ENCODE results near the gene CCSAP. TPM values are rescaled to one million over a fixed set of nuclear protein-coding genes. Genes with fewer than 3 reads are reported as not detected.

CCSAP gene
- total RNA-seq, 1 donor from 2014 or later: 6.4 TPM

- no peak overlapping the region for H3K4me3 Mint-ChIP-seq
- intact Hi-C loops (cut with micrococcal nuclease): no loop called here
- H3K9me3 Mint-ChIP-seq: peaks cover 2% of the 10 kb centered on the region
- CTCF ChIA-PET: interaction anchor here (0.6 kb wide), 1 partner anchor 1352 kb away, joined by 3 read pairs; no protein-coding TSS in a partner anchor
- POLR2A ChIA-PET: no interaction called here
- H3K36me3 Mint-ChIP-seq (ENCODE audit: low read depth): peaks cover 57% of the 10 kb centered on the region
- no peak for DNase-seq
- H3K4me1 Mint-ChIP-seq: peaks cover 23% of the 10 kb centered on the region
- no peak overlapping the region for H3K27ac Mint-ChIP-seq
- no peaks in the 10 kb centered on the region for H3K27me3 Mint-ChIP-seq
- no peak for ATAC-seq (ENCODE audit: low read depth)
- TF ChIP-seq CTCF (IDR thresholded peaks at IDR 0.05): no peak
These were observed 56.6 kb downstream of the CCSAP start for GRCh38 chr1:229286099-229286766.

GRCh38 chr1:229285440-229285839 is 57.4 kb downstream of the CCSAP start:
- no peak overlapping the region for H3K4me3 Mint-ChIP-seq
- ChIA-PET CTCF (interaction anchor here (0.6 kb wide), 1 partner anchor 1353 kb away, joined by 3 read pairs; no protein-coding TSS in a partner anchor), POLR2A (no interaction called here)
- TF ChIP-seq CTCF (IDR thresholded peaks at IDR 0.05): no peak
- no peak overlapping the region for H3K27ac Mint-ChIP-seq
- peaks cover 30% of the 10 kb centered on the region for H3K4me1 Mint-ChIP-seq
- H3K9me3 Mint-ChIP-seq: peaks cover 2% of the 10 kb centered on the region
- ATAC-seq (ENCODE audit: low read depth) (no peak), DNase-seq (no peak)
- H3K27me3 Mint-ChIP-seq: no peaks in the 10 kb centered on the region
- H3K36me3 Mint-ChIP-seq (ENCODE audit: low read depth): peaks cover 52% of the 10 kb centered on the region
- intact Hi-C loops (cut with micrococcal nuclease): no loop called here

GRCh38 chr1:229284887-229285286 is 58.0 kb downstream of the CCSAP start:
- Mint-ChIP-seq H3K9me3 (peaks cover 2% of the 10 kb centered on the region), H3K4me1 (peaks cover 32% of the 10 kb centered on the region), H3K27ac (no peak overlapping the region), H3K27me3 (no peaks in the 10 kb centered on the region), H3K36me3 (ENCODE audit: low read depth) (peaks cover 49% of the 10 kb centered on the region), H3K4me3 (no peak overlapping the region)
- TF ChIP-seq CTCF (IDR thresholded peaks at IDR 0.05): no peak
- ATAC-seq (ENCODE audit: low read depth): no peak
- ChIA-PET POLR2A (no interaction called here), CTCF (no interaction called here)
- no peak for DNase-seq
- intact Hi-C loops (cut with micrococcal nuclease): no loop called here

- no peaks in the 10 kb centered on the region for H3K27me3 Mint-ChIP-seq
- peaks cover 32% of the 10 kb centered on the region for H3K4me1 Mint-ChIP-seq
- TF ChIP-seq CTCF (IDR thresholded peaks at IDR 0.05): no peak
- ChIA-PET CTCF (no interaction called here), POLR2A (no interaction called here)
- intact Hi-C loops (cut with micrococcal nuclease): no loop called here
- DNase-seq: no peak
- ATAC-seq (ENCODE audit: low read depth): no peak
- no peak overlapping the region for H3K4me3 Mint-ChIP-seq
- H3K9me3 Mint-ChIP-seq: peaks cover 2% of the 10 kb centered on the region
- H3K36me3 Mint-ChIP-seq (ENCODE audit: low read depth): peaks cover 33% of the 10 kb centered on the region
- H3K27ac Mint-ChIP-seq: no peak overlapping the region
These were observed 59.6 kb downstream of the CCSAP start for GRCh38 chr1:229283183-229283611.

GRCh38 chr1:229282295-229282823 is 60.5 kb downstream of the CCSAP start:
- Mint-ChIP-seq H3K4me1 (peaks cover 32% of the 10 kb centered on the region), H3K36me3 (ENCODE audit: low read depth) (peaks cover 28% of the 10 kb centered on the region), H3K4me3 (no peak overlapping the region), H3K9me3 (peaks cover 2% of the 10 kb centered on the region), H3K27me3 (no peaks in the 10 kb centered on the region), H3K27ac (no peak overlapping the region)
- no peak for ATAC-seq (ENCODE audit: low read depth)
- CTCF ChIA-PET: no interaction called here
- intact Hi-C loops (cut with micrococcal nuclease): no loop called here
- POLR2A ChIA-PET: no interaction called here
- no peak for TF ChIP-seq CTCF (IDR thresholded peaks at IDR 0.05)
- DNase-seq: no peak
